ENCODE data around the gene IL22. TPM values are rescaled to one million over a fixed set of nuclear protein-coding genes. Genes with fewer than 3 reads are reported as not detected.

The IL22 gene
- total and polyA plus RNA-seq, 2 donors (not counting 1 experiment from before 2014, with no cell fraction given), result not detected

DNA sequence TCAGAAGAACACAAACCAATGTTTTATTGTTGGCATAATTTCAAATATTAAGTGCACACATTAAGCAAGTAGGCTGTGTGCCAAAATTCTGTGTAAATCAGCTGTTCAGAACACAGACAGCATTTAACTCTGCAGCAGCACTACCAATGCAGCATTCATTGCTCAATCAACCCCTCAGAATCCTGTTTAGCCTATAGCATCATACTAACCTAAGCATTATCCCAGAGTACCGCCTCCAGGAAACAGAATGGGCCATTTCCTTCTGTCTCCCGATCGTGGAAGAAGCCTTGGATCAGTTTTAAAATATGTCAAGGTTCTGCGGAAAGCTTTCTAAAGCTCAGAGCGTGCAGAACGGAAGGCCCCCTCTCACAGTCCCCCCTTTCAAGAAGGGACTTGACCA lies 31.1 kb downstream of the IL22 start:
- DNase-seq (no peak), ATAC-seq (ENCODE audit: low read depth) (no peak)
- Histone ChIP-seq H3K4me1 (ENCODE audit: control insufficient read depth in 2 of 2, insufficient read depth in 2 of 2, low read length in 2 of 2) (peaks cover 6 to 7% of the 10 kb centered on the region in 2 donors), H2AFZ (ENCODE audit: insufficient read depth, low read depth, low read length, poor library complexity, severe bottlenecking) (no peak overlapping the region), H3K4me3 (ENCODE audit: control extremely low read depth in 1 of 5, extremely low read depth in 1 of 5, insufficient read depth in 1 of 5, low read depth in 2 of 5, low read length in 4 of 5) (no peak overlapping the region), H3K79me2 (ENCODE audit: control insufficient read depth, insufficient read depth, low read length) (no peaks in the 10 kb centered on the region), H3K9me3 (ENCODE audit: control extremely low read depth in 1 of 3, control insufficient read depth in 2 of 3, insufficient read depth in 1 of 3, low read length in 2 of 3) (no peaks in the 10 kb centered on the region), H3K27ac (ENCODE audit: low read length in 2 of 2) (no peak overlapping the region), H3K9ac (ENCODE audit: low read length) (no peak overlapping the region), H4K20me1 (ENCODE audit: control insufficient read depth, insufficient read depth, low read length, poor library complexity, severe bottlenecking) (no peaks in the 10 kb centered on the region), H3K27me3 (replicated peaks in 1 of 4; ENCODE audit: control extremely low read depth in 1 of 4, control insufficient read depth in 3 of 4, insufficient read depth in 4 of 4, low read length in 3 of 4) (peaks cover 0 to 3% (median 0%) of the 10 kb centered on the region in 4 experiments), H3K36me3 (replicated peaks in 1 of 2; ENCODE audit: control extremely low read depth in 1 of 2, control insufficient read depth in 1 of 2, extremely low read depth in 1 of 2, insufficient read depth in 2 of 2, low read length in 1 of 2) (no peaks in the 10 kb centered on the region), H3K4me2 (replicated peaks; ENCODE audit: low read depth, low read length, poor library complexity, severe bottlenecking) (no peak overlapping the region)
- ChIA-PET CTCF (interaction anchor here (0.8 to 5.3 kb wide), 20 partner anchors 8 to 866 kb away, joined by 3 to 116 read pairs (median 6); no protein-coding TSS in a partner anchor), POLR2A (no interaction called here)
- H3K27ac Mint-ChIP-seq, result no peak overlapping the region
- H3K4me1 Mint-ChIP-seq, result peaks cover 6% of the 10 kb centered on the region
- intact Hi-C loops (cut with micrococcal nuclease), result loop anchor here (2.0 to 10.0 kb wide), 3 partner anchors 18 to 582 kb away; partner anchors contain the start of gene MDM2
- peaks cover 9% of the 10 kb centered on the region for H3K27me3 Mint-ChIP-seq
- TF ChIP-seq, protein P1, sequence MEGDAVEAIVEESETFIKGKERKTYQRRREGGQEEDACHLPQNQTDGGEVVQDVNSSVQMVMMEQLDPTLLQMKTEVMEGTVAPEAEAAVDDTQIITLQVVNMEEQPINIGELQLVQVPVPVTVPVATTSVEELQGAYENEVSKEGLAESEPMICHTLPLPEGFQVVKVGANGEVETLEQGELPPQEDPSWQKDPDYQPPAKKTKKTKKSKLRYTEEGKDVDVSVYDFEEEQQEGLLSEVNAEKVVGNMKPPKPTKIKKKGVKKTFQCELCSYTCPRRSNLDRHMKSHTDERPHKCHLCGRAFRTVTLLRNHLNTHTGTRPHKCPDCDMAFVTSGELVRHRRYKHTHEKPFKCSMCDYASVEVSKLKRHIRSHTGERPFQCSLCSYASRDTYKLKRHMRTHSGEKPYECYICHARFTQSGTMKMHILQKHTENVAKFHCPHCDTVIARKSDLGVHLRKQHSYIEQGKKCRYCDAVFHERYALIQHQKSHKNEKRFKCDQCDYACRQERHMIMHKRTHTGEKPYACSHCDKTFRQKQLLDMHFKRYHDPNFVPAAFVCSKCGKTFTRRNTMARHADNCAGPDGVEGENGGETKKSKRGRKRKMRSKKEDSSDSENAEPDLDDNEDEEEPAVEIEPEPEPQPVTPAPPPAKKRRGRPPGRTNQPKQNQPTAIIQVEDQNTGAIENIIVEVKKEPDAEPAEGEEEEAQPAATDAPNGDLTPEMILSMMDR (IDR thresholded peaks at IDR 0.05), result no peak
- TF ChIP-seq EZH2 (IDR thresholded peaks at IDR 0.05; ENCODE audit: borderline replicate concordance, insufficient read depth, low read depth, low read length, poor library complexity, severe bottlenecking), result no peak
- H3K9me3 Mint-ChIP-seq (ENCODE audit: insufficient read depth), result no peaks in the 10 kb centered on the region
- H3K4me3 Mint-ChIP-seq, result no peak overlapping the region
- 75% methylated on average over 4 of the region's 6 CpGs for WGBS (ENCODE audit: insufficient coverage)

DNA sequence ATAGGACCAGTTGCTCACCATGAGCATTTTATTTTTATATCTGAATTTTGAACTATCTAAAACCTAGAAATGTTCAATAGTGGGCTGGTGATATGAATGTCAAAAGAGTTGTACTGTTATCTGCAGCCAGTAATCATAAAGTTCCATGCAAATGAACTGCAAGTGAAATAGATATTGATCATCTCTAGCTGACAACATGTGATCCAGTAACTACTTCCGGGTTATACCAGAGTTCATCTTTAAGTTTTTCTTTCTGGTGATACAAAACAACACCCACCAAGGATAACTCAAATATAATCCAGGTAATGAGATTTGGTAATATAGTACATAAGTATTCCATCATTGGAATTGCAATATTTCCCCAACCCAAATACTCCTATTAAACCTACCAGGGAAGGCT lies 31.9 kb downstream of the IL22 start:
- WGBS (ENCODE audit: insufficient coverage), result no CpG with 5 or more reads among the region's 1 CpG

More for the DNA sequence above, 31.9 kb downstream of the IL22 start:
- ATAC-seq (ENCODE audit: low read depth) (no peak), DNase-seq (no peak)
- H3K27me3 Mint-ChIP-seq, result peaks cover 9% of the 10 kb centered on the region
- Histone ChIP-seq H3K79me2 (ENCODE audit: control insufficient read depth, insufficient read depth, low read length) (no peaks in the 10 kb centered on the region), H4K20me1 (ENCODE audit: control insufficient read depth, insufficient read depth, low read length, poor library complexity, severe bottlenecking) (no peaks in the 10 kb centered on the region), H2AFZ (ENCODE audit: insufficient read depth, low read depth, low read length, poor library complexity, severe bottlenecking) (no peak overlapping the region), H3K27me3 (replicated peaks in 1 of 4; ENCODE audit: control extremely low read depth in 1 of 4, control insufficient read depth in 3 of 4, insufficient read depth in 4 of 4, low read length in 3 of 4) (peaks cover 0 to 3% (median 0%) of the 10 kb centered on the region in 4 experiments), H3K4me2 (replicated peaks; ENCODE audit: low read depth, low read length, poor library complexity, severe bottlenecking) (no peak overlapping the region), H3K4me1 (ENCODE audit: control insufficient read depth in 2 of 2, insufficient read depth in 2 of 2, low read length in 2 of 2) (peaks cover 6 to 7% of the 10 kb centered on the region in 2 donors), H3K9me3 (ENCODE audit: control extremely low read depth in 1 of 3, control insufficient read depth in 2 of 3, insufficient read depth in 1 of 3, low read length in 2 of 3) (no peaks in the 10 kb centered on the region), H3K36me3 (replicated peaks in 1 of 2; ENCODE audit: control extremely low read depth in 1 of 2, control insufficient read depth in 1 of 2, extremely low read depth in 1 of 2, insufficient read depth in 2 of 2, low read length in 1 of 2) (no peaks in the 10 kb centered on the region), H3K27ac (ENCODE audit: low read length in 2 of 2) (no peak overlapping the region), H3K9ac (ENCODE audit: low read length) (no peak overlapping the region), H3K4me3 (ENCODE audit: control extremely low read depth in 1 of 5, extremely low read depth in 1 of 5, insufficient read depth in 1 of 5, low read depth in 2 of 5, low read length in 4 of 5) (no peak overlapping the region)
- H3K27ac Mint-ChIP-seq, result no peak overlapping the region
- TF ChIP-seq EZH2 (IDR thresholded peaks at IDR 0.05; ENCODE audit: borderline replicate concordance, insufficient read depth, low read depth, low read length, poor library complexity, severe bottlenecking), result no peak
- TF ChIP-seq, protein P1 (IDR thresholded peaks at IDR 0.05), result no peak
- CTCF ChIA-PET, result interaction anchor here (0.7 to 5.3 kb wide), 6 partner anchors 88 to 181 kb away, joined by 5 to 116 read pairs (median 8); no protein-coding TSS in a partner anchor
- intact Hi-C loops (cut with micrococcal nuclease), result loop anchor here (10.0 kb wide), 1 partner anchor 583 kb away; the partner anchor contains the start of gene MDM2
- peaks cover 6% of the 10 kb centered on the region for H3K4me1 Mint-ChIP-seq
- no peak overlapping the region for H3K4me3 Mint-ChIP-seq
- no peaks in the 10 kb centered on the region for H3K9me3 Mint-ChIP-seq (ENCODE audit: insufficient read depth)
- POLR2A ChIA-PET, result no interaction called here
